Body of pancreas (tissue), 4 donors: ENCODE results near the gene TAPT1. TPM values are rescaled to one million over a fixed set of nuclear protein-coding genes. Genes with fewer than 3 reads are reported as not detected.
A peak's percentile ranks its signal among the peaks of the same experiment; 100 is the strongest.

Experiments used
- ATAC-seq: fragments of 150-250 bp; one replicate; pipeline ENCODE4 v1.9.1; 2016
- DNase-seq, 4 donors: peaks; one replicate each; pipeline ENCODE4 v3.0.0-alpha.2; 2019
- H3K27ac ChIP-seq, 4 donors: fragments of 200-600 bp; sonication (generic); 1 replicate in 3 of 4; 2 replicates in 1 of 4; pipeline versions ENCODE4 v1.5.1 to v1.6.1; 2016 to 2019; ENCODE audit warnings: mild to moderate bottlenecking in 1 of 4, mixed read lengths in 1 of 4, moderate library complexity in 1 of 4
- H3K27me3 ChIP-seq, 2 donors: fragments of 200-600 bp; sonication (generic); one replicate each; pipeline ENCODE4 v1.6.0; 2016; ENCODE audit warnings: mild to moderate bottlenecking in 1 of 2
- H3K36me3 ChIP-seq, 2 donors: fragments of 200-600 bp; sonication (generic); replicated peaks in 1 of 2; 2 replicates each; pipeline ENCODE4 v1.5.1; 2016; ENCODE audit warnings: low read depth in 2 of 2; ENCODE audit not compliant: insufficient read depth in 1 of 2
- H3K4me1 ChIP-seq: fragments of 200-600 bp; sonication (generic); one replicate; pipeline ENCODE4 v1.6.0; 2016
- H3K4me3 ChIP-seq, 2 donors: fragments of 200-600 bp; sonication (generic); 1 replicate in 1 of 2; 2 replicates in 1 of 2; pipeline ENCODE4 v1.5.1; 2016 to 2019
- H3K9me3 ChIP-seq, 3 donors: fragments of 200-600 bp; sonication (generic); 1 replicate in 2 of 3; 2 replicates in 1 of 3; pipeline ENCODE4 v1.5.1; 2016
- CTCF ChIP-seq, 7 experiments: fragments of 450-650 bp in 4 of 7; fragments of 200-600 bp in 3 of 7; sonication (generic) in 3 of 7; IDR thresholded peaks; one replicate each; pipeline ENCODE4 v1.5.1; 2016 to 2019; ENCODE audit warnings: antibody characterized with exemption in 7 of 7
- POLR2A ChIP-seq, 3 donors: fragments of 450-650 bp; IDR thresholded peaks; one replicate each; pipeline ENCODE4 v1.6.1; 2016; ENCODE audit warnings: antibody characterized with exemption in 3 of 3, mild to moderate bottlenecking in 2 of 3
- WGBS, 2 donors: methylation state at CpG; one replicate each; pipeline ENCODE4 v1.1.5; 2017; 5-methylcytosine and 5-hydroxymethylcytosine counted together
- intact Hi-C: fragments of 100-400 bp; cut with DNase I; formaldehyde crosslinking; loops from one replicate; pipeline ENCODE4 v1.15.1; 2023
- total RNA-seq, 2 donors: library from RNA; depleted of rRNA; stranded (reverse); fragments of >200 nt; gene quantifications; one replicate each; pipeline ENCODE4 v1.1.0, GENCODE V29; 2016

The TAPT1 gene
- total RNA-seq, 2 donors from 2014 or later, result 26.4 to 30.9 TPM

- TF ChIP-seq CTCF (IDR thresholded peaks at IDR 0.05) (no peak), POLR2A (IDR thresholded peaks at IDR 0.05) (no peak)
- ATAC-seq, result no peak
- WGBS, 2 donors, result 89 to 94% methylated on average over 2 of the region's 2 CpGs
- Histone ChIP-seq H3K27ac (no peak overlapping the region), H3K4me1 (peaks cover 8% of the 10 kb centered on the region), H3K36me3 (no peaks in the 10 kb centered on the region), H3K27me3 (no peaks in the 10 kb centered on the region), H3K4me3 (no peak overlapping the region), H3K9me3 (no peaks in the 10 kb centered on the region)
- no peak for DNase-seq
- intact Hi-C loops, result no loop called here
Observed at GRCh38 chr4:16253127-16253960, 27.1 kb upstream of the TAPT1 start.

- intact Hi-C loops, result no loop called here
- H3K4me3 ChIP-seq, result no peak overlapping the region
- H3K27ac ChIP-seq, result no peak overlapping the region
- H3K9me3 ChIP-seq, result no peaks in the 10 kb centered on the region
- no peaks in the 10 kb centered on the region for H3K36me3 ChIP-seq
- DNase-seq (no peak), ATAC-seq (peak; percentile 40)
- peaks cover 8% of the 10 kb centered on the region for H3K4me1 ChIP-seq
- H3K27me3 ChIP-seq, result no peaks in the 10 kb centered on the region
- WGBS, 2 donors, result 79 to 81% methylated on average over 6 of the region's 6 CpGs
- TF ChIP-seq POLR2A (IDR thresholded peaks at IDR 0.05) (no peak), CTCF (IDR thresholded peaks at IDR 0.05) (no peak)
Observed at GRCh38 chr4:16250661-16251365, 24.5 kb upstream of the TAPT1 start.

DNA sequence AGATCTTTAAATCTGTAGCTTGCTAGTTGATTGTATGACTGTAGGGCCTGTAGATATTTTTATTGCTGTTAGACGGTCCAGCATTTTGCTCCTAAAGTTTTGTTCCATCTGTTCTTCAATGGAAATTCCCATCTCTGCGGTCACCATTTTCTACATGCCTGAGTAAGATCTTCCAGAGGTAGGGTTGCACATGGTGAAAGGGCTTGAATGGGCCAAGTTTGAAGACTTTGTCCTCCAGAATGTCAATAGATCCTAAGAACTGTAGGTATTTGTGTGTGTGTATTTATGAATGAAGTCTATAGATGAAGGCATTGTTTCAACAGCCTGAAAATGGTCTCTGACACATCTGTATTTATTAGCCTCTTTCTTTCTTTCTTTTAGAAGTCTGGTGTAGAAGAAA lies 22.3 kb upstream of the TAPT1 start:
- Histone ChIP-seq H3K9me3 (no peaks in the 10 kb centered on the region), H3K4me3 (no peak overlapping the region), H3K4me1 (peaks cover 8% of the 10 kb centered on the region), H3K27ac (no peak overlapping the region), H3K36me3 (no peaks in the 10 kb centered on the region), H3K27me3 (no peaks in the 10 kb centered on the region)
- intact Hi-C loops, result no loop called here
- no peak for DNase-seq
- TF ChIP-seq POLR2A (IDR thresholded peaks at IDR 0.05), result no peak
- no peak for TF ChIP-seq CTCF (IDR thresholded peaks at IDR 0.05)
- WGBS, 2 donors, result 93 to 94% methylated on average over 2 of the region's 2 CpGs
- no peak for ATAC-seq

DNA sequence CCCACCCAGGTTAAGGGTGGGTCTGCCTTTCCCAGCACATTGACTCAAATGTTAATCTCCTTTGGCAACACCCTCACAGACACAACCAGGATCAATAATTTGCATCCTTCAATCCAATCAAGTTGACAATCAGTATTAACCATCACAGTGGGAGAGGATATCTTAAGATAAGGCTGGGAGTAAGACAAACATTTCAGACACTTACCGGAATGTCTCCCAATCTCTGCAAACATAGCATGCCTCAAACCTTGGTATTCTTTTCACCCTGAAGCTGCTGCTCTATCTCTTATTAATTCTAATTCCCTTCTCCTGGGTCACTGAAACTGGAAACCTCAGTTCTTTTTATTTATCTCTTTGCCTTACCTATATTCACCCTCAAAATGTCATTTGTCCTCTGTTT lies 19.0 kb upstream of the TAPT1 start:
- WGBS, 2 donors, result 78 to 82% methylated on average over 1 of the region's 1 CpG
- no peak overlapping the region for H3K4me3 ChIP-seq
- intact Hi-C loops, result no loop called here
- no peaks in the 10 kb centered on the region for H3K36me3 ChIP-seq
- no peak for DNase-seq
- no peaks in the 10 kb centered on the region for H3K27me3 ChIP-seq
- H3K4me1 ChIP-seq, result peaks cover under 1% of the 10 kb centered on the region
- ATAC-seq, result no peak
- TF ChIP-seq CTCF (IDR thresholded peaks at IDR 0.05) (no peak), POLR2A (IDR thresholded peaks at IDR 0.05) (no peak)
- H3K27ac ChIP-seq, result no peak overlapping the region
- no peaks in the 10 kb centered on the region for H3K9me3 ChIP-seq
